ENCODE data around the gene TRIM14. TPM values are rescaled to one million over a fixed set of nuclear protein-coding genes. Genes with fewer than 3 reads are reported as not detected.
A peak's percentile ranks its signal among the peaks of the same experiment; 100 is the strongest.

The TRIM14 gene
- total and polyA plus RNA-seq, 2 of the 13 experiments (the other 11 are each of a cell fraction or from before 2014, with no cell fraction given): 9.2 to 13.0 TPM

DNA sequence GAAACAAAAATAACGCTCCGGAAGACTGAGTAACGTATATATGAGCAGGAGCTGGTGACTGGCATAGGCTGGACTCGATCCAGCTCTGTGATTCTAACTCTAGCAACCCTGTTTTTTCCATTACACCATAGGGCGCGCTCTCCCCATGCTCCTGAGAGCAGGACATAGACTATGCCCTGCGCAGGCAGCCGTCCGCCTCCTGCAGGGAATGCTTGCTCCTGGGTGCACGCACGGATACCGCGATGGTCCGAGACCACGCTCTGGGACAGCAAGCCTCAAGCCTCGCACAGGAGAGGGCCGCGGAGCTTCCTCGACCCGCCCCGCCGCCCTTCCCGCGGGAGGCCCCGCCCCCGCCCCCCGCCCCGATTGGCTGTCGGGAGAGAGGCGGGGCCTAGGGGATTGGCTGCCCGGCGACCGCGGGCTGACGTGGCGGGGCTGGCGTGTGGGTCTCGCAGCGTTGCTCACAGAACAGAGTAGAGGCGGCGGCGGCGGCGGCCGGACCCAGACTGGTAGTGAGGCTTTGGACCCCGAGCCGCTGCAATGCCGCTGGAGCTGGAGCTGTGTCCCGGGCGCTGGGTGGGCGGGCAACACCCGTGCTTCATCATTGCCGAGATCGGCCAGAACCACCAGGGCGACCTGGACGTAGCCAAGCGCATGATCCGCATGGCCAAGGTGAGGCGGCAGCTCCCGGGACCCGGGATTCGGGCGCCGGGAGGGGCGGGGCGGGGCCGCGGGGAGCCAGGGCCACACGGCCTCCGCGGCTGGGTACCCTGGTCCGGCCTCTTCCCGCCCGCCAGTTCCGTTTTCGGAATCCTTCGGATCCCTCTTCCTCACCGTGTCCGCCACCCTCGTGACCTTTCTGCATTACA, 62.5 kb downstream of the TRIM14 start, which contains the start of gene NANS (continued):
- TF ChIP-seq, protein P1, sequence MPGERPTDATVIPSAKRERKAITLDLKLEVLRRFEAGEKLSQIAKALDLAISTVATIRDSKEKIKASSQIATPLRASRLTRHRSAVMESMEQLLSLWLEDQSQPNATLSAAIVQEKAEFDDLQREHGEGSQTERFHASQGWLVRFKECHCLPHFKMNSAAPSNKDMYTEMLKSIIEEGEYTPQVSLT (CRISPR knock-in tag; IDR thresholded peaks at IDR 0.05; ENCODE audit: borderline replicate concordance, low read depth): no peak
- TF ChIP-seq ATF7 (IDR thresholded peaks at IDR 0.05): no peak
- 0 out of 2 replicates have a peak, but pooled peaks have one; percentile 35 for TF ChIP-seq ATF7 (CRISPR knock-in tag; IDR thresholded peaks at IDR 0.05)
- TF ChIP-seq ZNF296 (CRISPR knock-in tag; conservative IDR thresholded peaks at IDR 0.05): no peak
- TF ChIP-seq, protein P2, sequence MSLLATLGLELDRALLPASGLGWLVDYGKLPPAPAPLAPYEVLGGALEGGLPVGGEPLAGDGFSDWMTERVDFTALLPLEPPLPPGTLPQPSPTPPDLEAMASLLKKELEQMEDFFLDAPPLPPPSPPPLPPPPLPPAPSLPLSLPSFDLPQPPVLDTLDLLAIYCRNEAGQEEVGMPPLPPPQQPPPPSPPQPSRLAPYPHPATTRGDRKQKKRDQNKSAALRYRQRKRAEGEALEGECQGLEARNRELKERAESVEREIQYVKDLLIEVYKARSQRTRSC (CRISPR knock-in tag; IDR thresholded peaks at IDR 0.05; ENCODE audit: low read depth): no peak
- no peak for TF ChIP-seq ZNF660 (CRISPR knock-in tag; IDR thresholded peaks at IDR 0.05; ENCODE audit: borderline replicate concordance, low read depth)
- no peak for TF ChIP-seq CBX1 (IDR thresholded peaks at IDR 0.05; ENCODE audit: low read depth)
- TF ChIP-seq ZNF878 (CRISPR knock-in tag; IDR thresholded peaks at IDR 0.05): no peak; the same call in 1 of the 2 replicates
- TF ChIP-seq XBP1 (CRISPR knock-in tag; IDR thresholded peaks at IDR 0.05): no peak
- peak; percentile 81 for TF ChIP-seq HOXA5 (CRISPR knock-in tag; IDR thresholded peaks at IDR 0.05)
- peak; percentile 55; the same call in 1 of the 2 replicates for TF ChIP-seq BRCA1 (CRISPR knock-in tag; IDR thresholded peaks at IDR 0.05)
- TF ChIP-seq, protein P3, sequence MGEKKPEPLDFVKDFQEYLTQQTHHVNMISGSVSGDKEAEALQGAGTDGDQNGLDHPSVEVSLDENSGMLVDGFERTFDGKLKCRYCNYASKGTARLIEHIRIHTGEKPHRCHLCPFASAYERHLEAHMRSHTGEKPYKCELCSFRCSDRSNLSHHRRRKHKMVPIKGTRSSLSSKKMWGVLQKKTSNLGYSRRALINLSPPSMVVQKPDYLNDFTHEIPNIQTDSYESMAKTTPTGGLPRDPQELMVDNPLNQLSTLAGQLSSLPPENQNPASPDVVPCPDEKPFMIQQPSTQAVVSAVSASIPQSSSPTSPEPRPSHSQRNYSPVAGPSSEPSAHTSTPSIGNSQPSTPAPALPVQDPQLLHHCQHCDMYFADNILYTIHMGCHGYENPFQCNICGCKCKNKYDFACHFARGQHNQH (CRISPR knock-in tag; IDR thresholded peaks at IDR 0.05): 0 out of 2 replicates have a peak, but pooled peaks have one; percentile 78
- TF ChIP-seq, protein P4, sequence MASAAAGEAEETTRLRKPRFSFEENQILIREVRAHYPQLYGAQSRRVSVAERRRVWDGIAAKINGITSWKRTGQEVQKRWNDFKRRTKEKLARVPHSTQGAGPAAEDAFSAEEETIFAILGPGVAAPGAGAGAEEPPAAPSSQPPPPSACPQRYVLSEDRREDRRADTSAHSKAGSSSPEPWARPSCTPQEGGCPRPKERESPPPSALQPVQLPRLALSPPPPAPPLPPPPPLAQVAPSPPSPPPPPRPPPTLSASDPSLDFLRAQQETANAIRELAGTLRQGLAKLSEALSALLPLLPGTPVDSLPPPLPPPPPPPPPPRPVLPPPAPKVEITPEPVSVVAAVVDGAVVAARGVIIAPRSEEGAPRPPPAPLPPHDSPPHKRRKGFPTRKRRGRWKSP (CRISPR knock-in tag; IDR thresholded peaks at IDR 0.05): no peak; the same call in 1 of the 2 replicates
- TF ChIP-seq, protein P5, sequence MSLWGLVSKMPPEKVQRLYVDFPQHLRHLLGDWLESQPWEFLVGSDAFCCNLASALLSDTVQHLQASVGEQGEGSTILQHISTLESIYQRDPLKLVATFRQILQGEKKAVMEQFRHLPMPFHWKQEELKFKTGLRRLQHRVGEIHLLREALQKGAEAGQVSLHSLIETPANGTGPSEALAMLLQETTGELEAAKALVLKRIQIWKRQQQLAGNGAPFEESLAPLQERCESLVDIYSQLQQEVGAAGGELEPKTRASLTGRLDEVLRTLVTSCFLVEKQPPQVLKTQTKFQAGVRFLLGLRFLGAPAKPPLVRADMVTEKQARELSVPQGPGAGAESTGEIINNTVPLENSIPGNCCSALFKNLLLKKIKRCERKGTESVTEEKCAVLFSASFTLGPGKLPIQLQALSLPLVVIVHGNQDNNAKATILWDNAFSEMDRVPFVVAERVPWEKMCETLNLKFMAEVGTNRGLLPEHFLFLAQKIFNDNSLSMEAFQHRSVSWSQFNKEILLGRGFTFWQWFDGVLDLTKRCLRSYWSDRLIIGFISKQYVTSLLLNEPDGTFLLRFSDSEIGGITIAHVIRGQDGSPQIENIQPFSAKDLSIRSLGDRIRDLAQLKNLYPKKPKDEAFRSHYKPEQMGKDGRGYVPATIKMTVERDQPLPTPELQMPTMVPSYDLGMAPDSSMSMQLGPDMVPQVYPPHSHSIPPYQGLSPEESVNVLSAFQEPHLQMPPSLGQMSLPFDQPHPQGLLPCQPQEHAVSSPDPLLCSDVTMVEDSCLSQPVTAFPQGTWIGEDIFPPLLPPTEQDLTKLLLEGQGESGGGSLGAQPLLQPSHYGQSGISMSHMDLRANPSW (CRISPR knock-in tag; IDR thresholded peaks at IDR 0.05; ENCODE audit: borderline replicate concordance): no peak
- TF ChIP-seq, protein P6, sequence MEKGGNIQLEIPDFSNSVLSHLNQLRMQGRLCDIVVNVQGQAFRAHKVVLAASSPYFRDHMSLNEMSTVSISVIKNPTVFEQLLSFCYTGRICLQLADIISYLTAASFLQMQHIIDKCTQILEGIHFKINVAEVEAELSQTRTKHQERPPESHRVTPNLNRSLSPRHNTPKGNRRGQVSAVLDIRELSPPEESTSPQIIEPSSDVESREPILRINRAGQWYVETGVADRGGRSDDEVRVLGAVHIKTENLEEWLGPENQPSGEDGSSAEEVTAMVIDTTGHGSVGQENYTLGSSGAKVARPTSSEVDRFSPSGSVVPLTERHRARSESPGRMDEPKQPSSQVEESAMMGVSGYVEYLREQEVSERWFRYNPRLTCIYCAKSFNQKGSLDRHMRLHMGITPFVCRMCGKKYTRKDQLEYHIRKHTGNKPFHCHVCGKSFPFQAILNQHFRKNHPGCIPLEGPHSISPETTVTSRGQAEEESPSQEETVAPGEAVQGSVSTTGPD (CRISPR knock-in tag; IDR thresholded peaks at IDR 0.05): 0 out of 2 replicates have a peak, but pooled peaks have one; percentile 49
- no peak for TF ChIP-seq ZNF83 (CRISPR knock-in tag; IDR thresholded peaks at IDR 0.05; ENCODE audit: borderline replicate concordance)
- TF ChIP-seq, protein P7, sequence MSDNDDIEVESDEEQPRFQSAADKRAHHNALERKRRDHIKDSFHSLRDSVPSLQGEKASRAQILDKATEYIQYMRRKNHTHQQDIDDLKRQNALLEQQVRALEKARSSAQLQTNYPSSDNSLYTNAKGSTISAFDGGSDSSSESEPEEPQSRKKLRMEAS (IDR thresholded peaks at IDR 0.05): peak; percentile 93
- TF ChIP-seq CEBPB (IDR thresholded peaks at IDR 0.05; ENCODE audit: borderline replicate concordance, low read depth, low read length): no peak; the same call in 1 of the 2 replicates

All from HepG2 (cell line).